ENCODE measurements around the gene OR7C1. TPM values are rescaled to one million over a fixed set of nuclear protein-coding genes. Genes with fewer than 3 reads are reported as not detected.

OR7C1 gene
- total RNA-seq, 4 donors from 2014 or later, result 2.2 to 3.3 (median 2.9) TPM

GRCh38 chr19:14818588-14818987 is 16.4 kb downstream of the OR7C1 start:
- no peak for TF ChIP-seq POLR2A (IDR thresholded peaks at IDR 0.05)
- TF ChIP-seq, protein P1, sequence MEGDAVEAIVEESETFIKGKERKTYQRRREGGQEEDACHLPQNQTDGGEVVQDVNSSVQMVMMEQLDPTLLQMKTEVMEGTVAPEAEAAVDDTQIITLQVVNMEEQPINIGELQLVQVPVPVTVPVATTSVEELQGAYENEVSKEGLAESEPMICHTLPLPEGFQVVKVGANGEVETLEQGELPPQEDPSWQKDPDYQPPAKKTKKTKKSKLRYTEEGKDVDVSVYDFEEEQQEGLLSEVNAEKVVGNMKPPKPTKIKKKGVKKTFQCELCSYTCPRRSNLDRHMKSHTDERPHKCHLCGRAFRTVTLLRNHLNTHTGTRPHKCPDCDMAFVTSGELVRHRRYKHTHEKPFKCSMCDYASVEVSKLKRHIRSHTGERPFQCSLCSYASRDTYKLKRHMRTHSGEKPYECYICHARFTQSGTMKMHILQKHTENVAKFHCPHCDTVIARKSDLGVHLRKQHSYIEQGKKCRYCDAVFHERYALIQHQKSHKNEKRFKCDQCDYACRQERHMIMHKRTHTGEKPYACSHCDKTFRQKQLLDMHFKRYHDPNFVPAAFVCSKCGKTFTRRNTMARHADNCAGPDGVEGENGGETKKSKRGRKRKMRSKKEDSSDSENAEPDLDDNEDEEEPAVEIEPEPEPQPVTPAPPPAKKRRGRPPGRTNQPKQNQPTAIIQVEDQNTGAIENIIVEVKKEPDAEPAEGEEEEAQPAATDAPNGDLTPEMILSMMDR (IDR thresholded peaks at IDR 0.05), result no peak
- intact Hi-C loops (cut with DNase I; ENCODE audit: low total_unique reads), result no loop called here
- DNase-seq (ENCODE audit: low spot score in 2 of 2), result no peak
- H3K4me3 ChIP-seq (ENCODE audit: low read depth, poor library complexity, severe bottlenecking), result no peak overlapping the region
- WGBS, 2 donors, result 73 to 77% methylated on average over 8 of the region's 8 CpGs

GRCh38 chr19:14817052-14817451 is 17.9 kb downstream of the OR7C1 start:
- TF ChIP-seq, protein P1 (IDR thresholded peaks at IDR 0.05), result no peak
- no peak for TF ChIP-seq POLR2A (IDR thresholded peaks at IDR 0.05)
- intact Hi-C loops (cut with DNase I; ENCODE audit: low total_unique reads), result no loop called here
- H3K4me3 ChIP-seq (ENCODE audit: low read depth, poor library complexity, severe bottlenecking), result no peak overlapping the region
- DNase-seq (ENCODE audit: low spot score in 2 of 2), result no peak
- 78 to 80% methylated on average over 3 of the region's 3 CpGs for WGBS, 2 donors

DNA sequence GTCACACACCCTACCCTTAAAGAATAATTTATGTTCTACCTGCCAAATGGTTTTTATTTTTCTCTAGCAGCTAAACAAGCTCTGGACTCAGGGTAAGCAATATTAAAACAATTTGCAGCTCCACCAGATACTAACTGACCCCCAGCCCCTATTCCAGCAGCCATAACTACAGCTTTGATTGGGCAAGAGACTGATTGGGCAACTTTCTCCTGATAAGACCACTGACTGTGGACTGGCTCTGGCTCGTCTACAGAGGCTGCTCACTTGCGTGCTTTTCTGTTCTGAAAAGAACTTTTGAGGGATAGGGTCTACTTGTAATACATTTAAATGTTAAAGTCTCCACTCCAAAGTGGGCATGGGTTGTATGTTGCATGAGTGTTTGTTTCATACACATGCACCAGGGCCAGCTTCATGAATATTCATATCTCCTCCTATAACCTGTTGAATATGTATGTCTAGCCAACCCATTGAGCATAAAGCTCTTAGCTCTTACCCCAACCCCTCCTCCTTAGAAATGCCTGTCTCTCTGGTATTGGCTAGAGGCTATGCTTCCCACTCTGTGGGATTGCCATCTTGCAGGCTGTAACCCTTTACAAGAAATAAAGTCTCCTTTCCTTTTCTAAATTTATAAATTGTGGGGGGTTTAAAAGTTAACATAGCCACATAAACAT is 19.9 kb downstream of the OR7C1 start:
- WGBS, 2 donors, result 89 to 98% methylated on average over 2 of the region's 2 CpGs
- H3K4me3 ChIP-seq (ENCODE audit: low read depth, poor library complexity, severe bottlenecking), result no peak overlapping the region
- no peak for DNase-seq (ENCODE audit: low spot score in 2 of 2)
- no peak for TF ChIP-seq POLR2A (IDR thresholded peaks at IDR 0.05)
- TF ChIP-seq, protein P1 (IDR thresholded peaks at IDR 0.05), result no peak
- intact Hi-C loops (cut with DNase I; ENCODE audit: low total_unique reads), result no loop called here

- intact Hi-C loops (cut with DNase I; ENCODE audit: low total_unique reads), result no loop called here
- no peak for TF ChIP-seq POLR2A (IDR thresholded peaks at IDR 0.05)
- TF ChIP-seq, protein P1 (IDR thresholded peaks at IDR 0.05), result no peak
- no peak for DNase-seq (ENCODE audit: low spot score in 2 of 2)
- no peak overlapping the region for H3K4me3 ChIP-seq (ENCODE audit: low read depth, poor library complexity, severe bottlenecking)
- WGBS, 2 donors, result 48 to 56% methylated on average over 9 of the region's 9 CpGs
Observed at GRCh38 chr19:14809272-14810057, 25.5 kb downstream of the OR7C1 start.

DNA sequence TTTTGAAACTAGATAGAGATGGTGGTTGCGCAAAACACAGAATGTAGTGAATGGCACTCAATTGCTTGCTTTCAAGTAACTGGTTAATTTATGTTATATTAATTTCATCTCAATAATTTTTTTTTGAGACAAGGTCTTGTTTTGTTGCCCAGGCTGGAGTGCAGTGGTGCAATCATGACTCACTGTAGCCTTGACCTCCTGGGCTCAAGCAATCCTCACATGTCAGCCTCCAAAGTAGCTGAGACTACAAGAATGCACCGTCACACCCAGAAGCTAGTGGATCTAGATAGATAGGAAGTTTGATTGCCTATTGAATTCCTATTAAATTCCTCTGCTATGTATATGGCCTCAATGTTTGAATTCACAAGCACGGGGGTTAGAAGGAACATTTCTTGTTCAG is 30.2 kb downstream of the OR7C1 start:
- TF ChIP-seq, protein P1 (IDR thresholded peaks at IDR 0.05), result no peak
- intact Hi-C loops (cut with DNase I; ENCODE audit: low total_unique reads), result no loop called here
- H3K4me3 ChIP-seq (ENCODE audit: low read depth, poor library complexity, severe bottlenecking), result no peak overlapping the region
- 78 to 88% methylated on average over 3 of the region's 3 CpGs for WGBS, 2 donors
- DNase-seq (ENCODE audit: low spot score in 2 of 2), result no peak
